BLaER1 (cell line): ENCODE data around the gene ZNF629.
A peak's percentile ranks its signal among the peaks of the same experiment; 100 is the strongest.

Experiments
- H3K27ac ChIP-seq: shearing (Covaris generic); formaldehyde crosslinking; 2 replicates; pipeline ENCODE4 v1.8.1; 2022
- H3K27me3 ChIP-seq: shearing (Covaris generic); formaldehyde crosslinking; 2 replicates; pipeline ENCODE4 v1.8.1; 2022
- H3K36me3 ChIP-seq: shearing (Covaris generic); formaldehyde crosslinking; 2 replicates; pipeline ENCODE4 v1.8.1; 2022
- H3K4me1 ChIP-seq: shearing (Covaris generic); formaldehyde crosslinking; 2 replicates; pipeline ENCODE4 v1.8.1; 2022
- H3K4me2 ChIP-seq: shearing (Covaris generic); formaldehyde crosslinking; 2 replicates; pipeline ENCODE4 v1.8.1; 2022
- H3K4me3 ChIP-seq: shearing (Covaris generic); formaldehyde crosslinking; 2 replicates; pipeline ENCODE4 v1.8.1; 2022
- H3K9ac ChIP-seq: shearing (Covaris generic); formaldehyde crosslinking; 2 replicates; pipeline ENCODE4 v1.8.1; 2022
- H3K9me3 ChIP-seq: shearing (Covaris generic); formaldehyde crosslinking; 2 replicates; pipeline ENCODE4 v1.8.1; 2022
- H4K20me1 ChIP-seq: shearing (Covaris generic); formaldehyde crosslinking; 2 replicates; pipeline ENCODE4 v1.8.1; 2022
- Cebpa-rat ChIP-seq: shearing (Covaris generic); IDR thresholded peaks from 2 replicates; pipeline ENCODE4 v1.8.1; 2022

ZNF629 gene

DNA sequence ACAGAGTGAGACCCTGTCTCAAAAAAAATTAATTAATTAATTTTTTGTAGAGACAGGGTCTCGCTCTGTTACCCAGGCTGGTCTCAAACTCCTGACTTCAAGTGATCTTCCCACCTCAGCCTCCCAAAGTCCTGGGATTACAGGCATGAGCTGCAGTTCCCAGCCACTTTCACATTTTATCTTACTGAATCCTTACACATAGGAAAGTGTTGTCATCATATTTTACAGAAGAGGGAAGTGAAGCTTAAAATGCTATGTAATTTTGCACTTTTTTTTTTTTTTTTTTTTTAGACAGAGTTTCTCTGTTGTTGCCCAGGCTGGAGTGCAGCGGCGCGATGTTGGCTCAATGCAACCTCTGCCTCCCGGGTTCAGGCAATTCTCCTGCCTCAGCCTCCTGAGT is 21.1 kb upstream of the ZNF629 start:
- Histone ChIP-seq H3K27ac (no peak overlapping the region), H3K9me3 (no peaks in the 10 kb centered on the region), H3K4me1 (peaks cover 19% of the 10 kb centered on the region), H3K9ac (no peak overlapping the region), H3K4me3 (no peak overlapping the region), H4K20me1 (no peaks in the 10 kb centered on the region), H3K27me3 (peaks cover 37% of the 10 kb centered on the region), H3K36me3 (no peaks in the 10 kb centered on the region), H3K4me2 (no peak overlapping the region)
- TF ChIP-seq Cebpa-rat = no peak

DNA sequence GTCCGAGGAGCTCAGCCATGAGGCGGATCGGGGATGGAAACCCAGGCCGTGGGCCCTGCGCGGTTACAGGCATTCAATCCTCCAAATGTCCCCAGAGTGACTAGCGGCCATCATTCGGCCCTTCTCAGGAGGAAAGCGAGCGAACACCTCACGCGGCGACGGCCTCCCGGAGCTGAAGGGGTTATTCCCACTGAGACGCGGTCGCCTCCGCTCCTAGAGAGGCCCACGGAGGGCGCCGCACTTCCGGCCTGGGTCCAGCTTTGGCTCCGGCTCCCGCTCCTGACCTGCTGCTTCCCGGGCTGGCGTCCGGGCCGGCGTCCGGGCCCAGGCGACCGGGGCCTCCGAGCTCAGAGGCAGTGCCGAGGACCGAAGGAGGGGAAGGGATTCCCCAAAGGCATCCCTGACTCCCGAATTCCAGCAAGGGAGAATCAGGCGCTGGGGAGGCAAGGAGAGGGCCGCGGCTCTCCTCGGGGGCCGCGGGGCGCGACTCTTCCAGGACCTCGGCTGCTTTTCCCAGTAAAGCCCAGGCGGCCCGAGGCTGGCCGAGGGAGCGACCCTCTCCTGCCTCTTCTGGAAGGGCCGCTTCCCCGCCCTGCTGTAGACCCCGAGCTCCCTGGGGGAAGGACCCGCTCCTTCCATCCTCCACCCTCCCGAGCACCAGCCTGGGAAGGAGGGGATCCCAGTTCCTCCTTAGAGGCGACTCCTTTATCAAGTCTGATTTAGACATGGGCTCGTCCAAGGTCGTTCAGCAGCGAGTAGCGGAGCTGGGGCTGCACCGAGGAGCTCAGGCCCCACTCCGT is 18.6 kb upstream of the ZNF629 start:
- H3K27ac ChIP-seq = peak overlapping the region; percentile 60
- H3K4me1 ChIP-seq = peaks cover 18% of the 10 kb centered on the region
- no peaks in the 10 kb centered on the region for H3K36me3 ChIP-seq
- peak overlapping the region; percentile 75 for H3K4me3 ChIP-seq
- H3K4me2 ChIP-seq = peak overlapping the region; percentile 87
- H3K9me3 ChIP-seq = no peaks in the 10 kb centered on the region
- H4K20me1 ChIP-seq = no peaks in the 10 kb centered on the region
- TF ChIP-seq Cebpa-rat = no peak
- H3K27me3 ChIP-seq = peaks cover 37% of the 10 kb centered on the region
- peak overlapping the region; percentile 74 for H3K9ac ChIP-seq

DNA sequence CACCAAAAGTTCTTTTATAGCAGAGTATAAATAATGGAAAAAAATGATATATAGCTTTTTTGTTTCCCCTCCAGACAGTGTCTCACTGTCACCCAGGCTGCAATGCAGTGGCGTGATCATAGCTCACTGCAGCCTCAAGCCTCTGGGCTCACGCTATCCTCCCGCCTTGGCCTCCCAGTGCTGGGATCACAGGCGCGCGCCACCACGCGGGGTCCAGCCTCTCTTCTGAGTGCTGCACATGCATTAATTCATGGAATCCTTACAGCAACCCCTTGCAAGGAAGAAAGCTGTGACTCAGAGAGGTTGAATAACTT is 18.0 kb upstream of the ZNF629 start:
- Histone ChIP-seq H3K4me2 (peak overlapping the region; percentile 87), H3K9me3 (no peaks in the 10 kb centered on the region), H3K27ac (peak overlapping the region; percentile 60), H3K4me3 (peak overlapping the region; percentile 75), H3K9ac (peak overlapping the region; percentile 74), H3K36me3 (no peaks in the 10 kb centered on the region), H3K27me3 (peaks cover 37% of the 10 kb centered on the region), H4K20me1 (no peaks in the 10 kb centered on the region), H3K4me1 (peaks cover 18% of the 10 kb centered on the region)
- no peak for TF ChIP-seq Cebpa-rat

DNA sequence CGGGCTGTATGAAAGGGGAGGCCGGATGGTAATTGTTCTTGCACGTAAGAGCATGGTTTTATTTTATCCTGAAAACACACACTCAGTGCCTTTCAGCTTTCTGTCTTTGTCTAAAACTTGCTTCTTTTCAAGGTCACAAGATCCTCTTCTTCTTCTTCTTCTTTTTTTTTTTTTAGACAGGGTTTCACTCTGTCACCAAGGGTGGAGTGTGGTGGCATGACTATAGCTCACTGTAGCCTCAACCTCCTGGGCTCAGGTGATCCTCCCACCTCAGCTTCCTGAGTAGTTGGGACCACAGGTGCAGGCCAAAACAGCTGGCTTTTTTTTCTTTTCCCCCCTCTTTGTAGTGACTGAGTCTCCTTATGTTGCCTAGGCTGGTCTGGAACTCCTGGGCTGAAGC is 15.9 kb upstream of the ZNF629 start:
- H3K4me3 ChIP-seq = no peak overlapping the region
- peaks cover 37% of the 10 kb centered on the region for H3K27me3 ChIP-seq
- H3K4me1 ChIP-seq = peaks cover 18% of the 10 kb centered on the region
- H4K20me1 ChIP-seq = no peaks in the 10 kb centered on the region
- no peak overlapping the region for H3K9ac ChIP-seq
- no peaks in the 10 kb centered on the region for H3K9me3 ChIP-seq
- H3K27ac ChIP-seq = no peak overlapping the region
- H3K36me3 ChIP-seq = no peaks in the 10 kb centered on the region
- no peak for TF ChIP-seq Cebpa-rat
- no peak overlapping the region for H3K4me2 ChIP-seq

DNA sequence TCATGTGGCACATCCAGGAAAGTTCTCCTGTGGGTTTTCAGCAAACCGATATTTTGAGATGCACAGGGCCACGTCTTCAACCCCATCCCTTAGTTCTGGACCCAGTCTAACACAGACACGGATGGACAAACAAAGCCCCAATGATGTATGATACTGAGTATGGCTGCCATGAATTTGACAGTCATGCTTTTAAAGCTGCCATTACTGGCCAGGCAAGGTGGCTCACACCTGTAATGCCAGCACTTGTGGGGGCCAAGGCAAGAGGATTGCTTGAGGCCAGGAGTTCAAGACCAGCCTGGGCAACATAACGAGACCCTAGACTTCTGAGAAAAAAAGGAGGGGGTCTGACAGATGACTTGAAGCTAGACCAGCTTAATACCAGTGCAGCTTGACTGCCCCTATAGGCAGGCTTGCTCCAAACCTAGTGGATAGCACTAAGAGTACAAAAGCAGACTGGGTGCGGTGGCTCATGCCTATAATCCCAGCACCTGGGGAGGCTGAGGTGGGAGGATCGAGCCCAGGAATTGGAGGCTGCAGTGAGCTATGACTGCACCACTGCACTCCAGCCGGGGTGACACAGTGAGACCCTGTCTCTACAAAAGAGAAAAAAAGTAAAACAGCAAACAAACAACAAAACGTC is 10.8 kb upstream of the ZNF629 start:
- TF ChIP-seq Cebpa-rat = no peak
- no peaks in the 10 kb centered on the region for H3K9me3 ChIP-seq

DNA sequence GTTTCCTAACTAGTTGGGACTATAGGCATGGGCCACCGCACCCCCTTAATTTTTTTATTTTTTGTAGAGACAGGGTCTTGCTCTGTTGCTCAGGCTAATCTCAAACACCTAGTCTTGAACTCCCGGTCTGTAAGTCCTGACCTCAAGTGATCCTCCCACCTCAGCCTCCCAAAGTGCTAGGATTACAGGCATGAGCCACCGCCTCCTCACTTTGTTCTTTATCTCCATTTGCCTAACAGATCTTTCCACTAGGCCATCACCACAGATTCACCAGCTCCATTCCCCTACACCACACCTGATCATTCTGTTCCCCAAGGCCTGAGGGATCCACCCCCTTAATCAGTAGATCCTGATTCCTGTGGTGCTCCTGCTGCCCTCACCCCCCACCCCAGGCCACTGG is 7.6 kb upstream of the ZNF629 start:
- H3K4me3 ChIP-seq = no peak overlapping the region
- no peaks in the 10 kb centered on the region for H3K4me1 ChIP-seq
- H3K4me2 ChIP-seq = no peak overlapping the region
- H3K9ac ChIP-seq = no peak overlapping the region
- no peaks in the 10 kb centered on the region for H3K9me3 ChIP-seq
- no peaks in the 10 kb centered on the region for H3K27me3 ChIP-seq
- no peak overlapping the region for H3K27ac ChIP-seq
- H4K20me1 ChIP-seq = no peaks in the 10 kb centered on the region
- no peaks in the 10 kb centered on the region for H3K36me3 ChIP-seq
- no peak for TF ChIP-seq Cebpa-rat

More for the DNA sequence above, 10.8 kb upstream of the ZNF629 start:
- no peak overlapping the region for H3K4me2 ChIP-seq
- no peak overlapping the region for H3K4me3 ChIP-seq
- no peaks in the 10 kb centered on the region for H3K4me1 ChIP-seq
- no peak overlapping the region for H3K27ac ChIP-seq
- no peaks in the 10 kb centered on the region for H4K20me1 ChIP-seq
- no peak overlapping the region for H3K9ac ChIP-seq
- H3K36me3 ChIP-seq = no peaks in the 10 kb centered on the region
- H3K27me3 ChIP-seq = no peaks in the 10 kb centered on the region

DNA sequence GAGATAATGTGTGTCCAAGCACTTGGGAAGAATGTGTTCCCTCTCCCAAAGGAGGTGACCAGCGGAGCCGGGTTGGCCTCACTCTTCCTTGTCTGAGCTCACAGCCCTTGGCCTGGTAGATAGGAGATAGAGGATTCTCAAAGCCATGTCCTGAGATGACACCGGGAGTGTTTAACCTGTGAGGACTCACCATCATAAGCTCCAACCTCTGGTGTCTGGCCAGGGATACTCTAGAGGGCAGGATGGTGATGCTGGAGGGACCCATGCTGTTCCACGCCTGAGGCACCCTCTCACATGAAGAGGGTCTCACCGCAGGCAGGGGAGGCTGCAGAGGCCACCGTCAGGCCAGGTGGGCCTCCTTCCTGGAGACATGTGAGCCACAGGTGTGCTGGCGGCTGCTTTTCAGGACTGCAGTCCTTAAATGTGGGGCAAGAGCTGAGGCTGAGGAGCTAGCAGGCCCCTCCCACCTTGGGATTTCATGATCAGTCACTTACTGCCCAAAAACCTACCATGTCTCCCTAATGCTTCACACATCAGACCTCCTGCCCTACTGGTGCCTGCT is 6.6 kb upstream of the ZNF629 start:
- Histone ChIP-seq H3K4me2 (no peak overlapping the region), H3K36me3 (no peaks in the 10 kb centered on the region), H3K9me3 (no peaks in the 10 kb centered on the region), H3K4me1 (peaks cover 3% of the 10 kb centered on the region), H4K20me1 (no peaks in the 10 kb centered on the region), H3K27ac (no peak overlapping the region), H3K4me3 (no peak overlapping the region), H3K27me3 (no peaks in the 10 kb centered on the region), H3K9ac (no peak overlapping the region)
- TF ChIP-seq Cebpa-rat = no peak

DNA sequence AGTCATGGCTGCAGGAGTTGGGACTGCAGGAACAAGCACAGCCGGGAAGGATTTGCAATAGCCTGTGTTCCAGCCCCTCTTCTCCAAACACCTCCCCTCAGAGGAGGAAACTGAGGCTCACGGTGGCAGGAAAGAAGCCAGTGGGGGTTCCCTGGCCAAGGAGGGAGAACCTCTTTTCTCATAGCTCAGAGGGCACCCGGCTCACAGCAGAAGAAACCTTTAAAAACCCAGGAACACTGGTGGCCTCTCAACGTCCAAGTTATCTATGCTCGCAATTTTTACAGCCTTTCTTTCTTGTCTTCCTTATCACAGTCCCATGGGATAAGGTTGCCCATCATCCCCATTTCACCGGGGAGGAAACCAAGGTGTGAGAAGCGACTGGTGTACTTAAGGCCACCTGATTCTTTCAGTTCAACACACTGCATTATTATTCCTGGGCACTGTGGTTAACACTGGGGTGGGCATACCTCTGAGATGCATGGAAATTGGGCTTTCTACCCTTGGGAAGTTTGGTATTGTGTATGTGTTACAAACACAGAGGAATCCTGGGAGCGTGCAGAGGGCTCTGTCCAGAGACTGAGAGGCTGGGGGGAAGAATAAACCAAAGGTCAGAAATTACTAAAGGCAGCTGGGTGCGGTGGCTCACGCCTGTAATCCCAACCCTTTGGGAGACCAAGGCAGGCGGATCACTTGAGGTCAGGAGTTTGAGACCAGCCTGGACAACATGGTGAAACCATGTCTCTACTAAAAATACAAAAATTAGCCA is 791 bp upstream of the ZNF629 start:
- H3K4me1 ChIP-seq = peaks cover 30% of the 10 kb centered on the region
- peak overlapping the region; percentile 99 for H3K4me2 ChIP-seq
- TF ChIP-seq Cebpa-rat = no peak
- no peaks in the 10 kb centered on the region for H3K9me3 ChIP-seq
- H4K20me1 ChIP-seq = peaks cover 27% of the 10 kb centered on the region
- peaks cover 26% of the 10 kb centered on the region for H3K36me3 ChIP-seq
- H3K4me3 ChIP-seq = peak overlapping the region; percentile 95
- no peaks in the 10 kb centered on the region for H3K27me3 ChIP-seq
- H3K9ac ChIP-seq = peak overlapping the region; percentile 96
- H3K27ac ChIP-seq = peak overlapping the region; percentile 96

DNA sequence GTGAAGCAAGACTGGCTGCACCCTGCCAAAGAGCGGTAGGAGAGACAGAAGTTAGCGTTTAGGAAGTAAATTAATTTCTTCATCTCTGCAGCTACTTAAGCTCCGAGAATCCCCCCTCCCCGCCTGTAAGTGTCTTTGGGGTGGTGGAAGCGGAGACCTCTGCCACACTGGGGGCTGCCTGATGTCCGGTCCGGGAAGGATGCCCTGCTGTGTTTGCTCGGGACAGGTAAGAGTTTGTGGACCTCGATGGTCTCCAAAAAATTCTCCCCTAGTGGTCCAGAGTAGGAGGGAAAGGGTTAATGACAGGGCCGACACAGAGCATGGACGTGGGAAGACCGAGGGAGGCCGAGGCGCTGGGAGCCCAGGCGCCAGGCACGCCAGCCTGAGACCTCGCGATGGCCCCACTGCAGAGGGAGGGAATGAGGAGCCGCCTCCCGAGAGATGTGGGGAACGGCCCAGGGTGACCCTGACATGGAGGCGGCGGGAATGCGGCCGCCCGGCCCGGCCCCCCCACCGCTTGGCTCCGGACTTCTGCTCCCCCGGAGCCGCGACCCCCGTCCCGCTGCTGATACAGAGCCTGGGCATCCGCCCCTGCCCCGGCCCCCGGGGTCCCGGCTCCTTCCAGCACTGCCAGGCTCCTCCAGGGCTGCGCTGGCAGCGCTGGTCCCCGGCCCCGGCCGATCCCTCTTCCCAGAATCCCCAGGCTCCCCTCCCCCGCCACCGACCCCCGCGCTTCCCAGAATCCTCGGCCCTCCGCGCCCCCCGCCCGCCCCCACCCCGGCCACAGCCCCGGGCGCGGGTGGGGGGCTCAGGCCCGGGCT is 680 bp downstream of the ZNF629 start:
- Histone ChIP-seq H3K9me3 (no peaks in the 10 kb centered on the region), H3K27ac (peak overlapping the region; percentile 96), H3K4me3 (peak overlapping the region; percentile 95), H3K4me2 (peak overlapping the region; percentile 99), H3K27me3 (no peaks in the 10 kb centered on the region), H3K36me3 (peaks cover 40% of the 10 kb centered on the region), H3K4me1 (peaks cover 30% of the 10 kb centered on the region), H3K9ac (peak overlapping the region; percentile 96), H4K20me1 (peaks cover 40% of the 10 kb centered on the region)
- no peak for TF ChIP-seq Cebpa-rat
